SK-N-SH (cell line): ENCODE measurements around the gene ZNF814.

Experiments used
- CHD2 ChIP-seq: fragments of 150-350 bp; IDR thresholded peaks from 2 replicates; pipeline ENCODE4 v1.6.1; 2018; ENCODE audit warnings: low read length; ENCODE audit not compliant: partially characterized antibody
- REST ChIP-seq: IDR thresholded peaks from 2 replicates; pipeline ENCODE4 v1.6.1; 2012; ENCODE audit warnings: mild to moderate bottlenecking, low read depth, low read length, moderate library complexity

- TF ChIP-seq CHD2 (peak; percentile 85), REST (no peak)
Observed at GRCh38 chr19:57814505-57815246, 74.2 kb downstream of the ZNF814 start, which contains the start of gene ZNF552.
